HG03196 (cell line): ENCODE results near the gene CAPZB.
A peak's percentile ranks its signal among the peaks of the same experiment; 100 is the strongest.
"Not testable (repeated sequence)": the region's sequence is repeated elsewhere in the genome, so short reads cannot be mapped to it uniquely, and the experiment has no call there.

Experiments
- ATAC-seq: cut with Tn5 transposase; IDR thresholded peaks from one replicate; pipeline ENCODE4 v1.9.1; 2021; ENCODE audit not compliant: unreplicated experiment

Gene CAPZB

GRCh38 chr1:19499887-19500286 is 14.5 kb upstream of the CAPZB start:
- not testable (repeated sequence) for ATAC-seq

- ATAC-seq = not testable (repeated sequence)
Measured at GRCh38 chr1:19497443-19497842, 12.1 kb upstream of the CAPZB start.

GRCh38 chr1:19496527-19496874 is 11.2 kb upstream of the CAPZB start:
- no peak for ATAC-seq

DNA sequence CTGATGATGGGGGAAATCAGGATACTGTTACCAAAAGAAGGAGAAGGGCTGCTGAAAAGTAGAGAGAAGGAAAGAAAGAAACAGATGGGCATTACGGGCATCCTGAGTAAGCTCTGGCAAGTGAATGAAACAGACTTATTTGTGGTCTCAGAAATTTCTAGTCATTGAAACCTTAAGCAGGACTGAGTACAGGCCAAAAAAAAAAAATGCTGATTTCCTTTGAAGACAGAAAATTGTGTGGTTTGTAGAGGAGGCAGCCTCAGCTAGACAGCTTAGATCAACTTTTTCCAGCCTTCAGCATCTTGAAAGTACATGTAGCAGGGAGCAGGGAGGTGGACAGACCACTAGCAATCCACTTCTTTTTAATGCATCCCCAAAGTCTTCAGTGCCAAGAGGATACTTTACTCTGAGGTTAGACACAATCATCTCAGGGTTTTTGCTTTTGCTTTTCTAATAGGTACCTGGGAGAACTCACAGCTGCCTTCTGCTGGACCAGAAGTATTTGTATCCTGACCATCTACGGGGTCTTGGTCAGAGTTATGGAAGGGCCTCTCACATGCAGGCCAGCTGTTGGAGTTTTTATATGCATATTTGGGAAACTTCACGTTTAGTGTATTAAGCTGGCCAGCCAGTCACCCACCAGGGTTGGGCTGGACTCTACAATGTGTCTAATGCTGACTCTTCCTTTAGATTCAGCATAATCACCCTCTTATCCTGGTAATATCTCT is 10.6 kb upstream of the CAPZB start:
- ATAC-seq = no peak

DNA sequence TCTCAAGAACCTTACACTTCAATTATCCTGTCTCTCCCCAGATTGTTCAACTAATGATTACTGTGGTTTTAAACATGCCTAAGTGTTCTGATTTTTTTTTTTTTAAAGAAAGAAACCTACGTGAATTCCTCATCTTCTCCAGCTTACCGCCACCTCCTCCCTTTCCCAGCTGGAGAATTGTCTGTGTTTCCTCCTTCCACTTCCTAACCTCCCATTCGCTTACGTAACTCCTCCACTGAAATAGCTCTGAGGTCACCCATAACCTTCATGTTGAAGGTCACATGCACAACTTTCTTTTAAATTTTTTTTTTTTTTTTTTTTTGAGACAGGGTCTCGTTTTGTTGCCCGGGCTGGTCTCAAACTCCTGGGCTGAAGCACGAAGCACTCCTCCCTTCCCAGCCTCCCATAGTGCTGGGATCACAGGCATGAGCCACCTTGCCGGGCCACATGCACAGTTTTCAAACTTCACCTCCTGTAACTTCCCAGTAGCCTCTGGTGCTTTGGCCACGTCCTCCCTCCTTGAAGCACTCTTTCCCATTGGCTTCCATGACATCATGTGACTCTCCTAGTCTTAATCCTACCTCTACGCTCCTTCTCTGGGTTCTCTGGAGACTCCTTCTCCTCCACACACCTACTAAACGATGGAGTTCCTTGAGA is 9.8 kb upstream of the CAPZB start:
- ATAC-seq = no peak

DNA sequence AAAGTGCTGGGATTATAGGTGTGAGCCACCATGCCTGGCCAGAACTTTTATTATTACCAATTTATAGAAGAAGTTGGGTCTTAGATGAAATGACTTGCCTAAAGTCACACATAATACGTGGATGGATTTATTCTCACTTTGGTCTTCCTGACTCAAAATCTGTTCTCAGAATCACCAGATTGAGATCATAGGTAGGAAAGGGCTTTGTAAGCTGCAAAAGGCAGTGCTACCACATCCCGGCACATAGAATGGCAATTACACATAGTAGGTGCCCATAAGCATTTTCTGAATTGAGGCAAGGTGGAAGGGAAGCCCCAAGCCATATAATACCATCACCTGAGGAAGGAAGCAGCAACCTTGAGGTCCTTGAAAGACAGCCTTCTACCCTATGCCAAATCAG is 8.2 kb upstream of the CAPZB start:
- ATAC-seq = no peak

DNA sequence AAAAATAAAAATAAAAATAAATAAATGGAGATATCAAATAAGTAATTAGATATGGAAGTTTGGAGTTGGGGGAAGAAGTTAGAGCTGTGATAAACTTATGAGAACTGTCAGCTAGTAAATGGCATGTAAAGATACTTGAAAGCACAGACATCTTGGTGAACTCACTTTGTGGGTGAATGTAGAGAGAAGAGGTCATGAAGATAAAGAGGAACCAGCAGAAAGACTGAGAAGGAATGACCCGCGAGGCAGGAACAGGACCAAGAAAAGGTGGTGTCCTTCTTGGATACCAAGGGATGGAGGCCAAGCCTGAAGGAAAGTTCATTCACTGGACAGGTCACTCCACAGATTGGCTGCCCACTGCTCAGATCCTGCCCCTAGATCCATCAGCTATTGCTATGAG is 4.7 kb upstream of the CAPZB start:
- ATAC-seq = no peak

- ATAC-seq = no peak
Measured at GRCh38 chr1:19488136-19488535, 2.8 kb upstream of the CAPZB start.

- peak; percentile 17 for ATAC-seq
Measured at GRCh38 chr1:19484798-19485361, 459 bp downstream of the CAPZB start.

GRCh38 chr1:19484338-19484797 is 971 bp downstream of the CAPZB start:
- no peak for ATAC-seq

DNA sequence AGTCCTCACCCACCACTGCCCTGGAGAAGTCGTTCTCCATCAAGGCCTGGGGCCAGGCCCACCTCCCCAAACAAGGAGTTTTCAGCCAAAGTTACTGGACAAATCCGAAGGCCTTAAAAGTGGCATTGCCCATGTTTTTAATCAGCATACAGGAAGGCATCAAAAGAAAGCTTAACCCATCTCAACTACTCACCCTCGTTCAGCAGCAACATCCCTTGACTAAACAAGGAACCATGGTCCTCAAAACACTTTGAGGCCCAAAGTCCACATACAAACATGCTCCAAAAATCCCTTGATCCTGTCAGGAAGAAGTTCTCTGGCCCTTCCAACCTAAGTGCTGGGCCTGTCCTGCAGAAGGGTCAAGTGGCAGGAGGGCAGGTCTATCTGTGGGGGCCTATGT is 1.6 kb downstream of the CAPZB start:
- ATAC-seq = no peak

DNA sequence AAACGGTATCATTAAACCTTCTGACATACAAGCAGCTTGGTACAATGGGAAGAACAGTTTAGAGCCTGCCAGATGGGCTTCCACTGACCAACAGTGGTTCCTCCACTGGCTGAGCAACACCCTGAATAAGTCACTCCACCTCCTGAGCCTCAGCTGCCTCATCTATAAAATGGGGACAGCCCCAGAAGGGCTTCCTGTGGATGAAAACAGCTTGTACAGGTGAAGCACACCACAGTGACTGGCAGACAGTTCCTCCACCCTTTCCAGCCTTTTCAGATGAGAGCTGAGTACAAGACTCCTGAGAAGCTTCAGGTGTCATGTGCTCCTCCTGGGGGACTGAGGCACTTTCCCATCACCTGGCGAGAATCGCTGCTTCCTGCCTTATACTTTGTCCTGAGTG is 2.1 kb downstream of the CAPZB start:
- ATAC-seq = no peak

DNA sequence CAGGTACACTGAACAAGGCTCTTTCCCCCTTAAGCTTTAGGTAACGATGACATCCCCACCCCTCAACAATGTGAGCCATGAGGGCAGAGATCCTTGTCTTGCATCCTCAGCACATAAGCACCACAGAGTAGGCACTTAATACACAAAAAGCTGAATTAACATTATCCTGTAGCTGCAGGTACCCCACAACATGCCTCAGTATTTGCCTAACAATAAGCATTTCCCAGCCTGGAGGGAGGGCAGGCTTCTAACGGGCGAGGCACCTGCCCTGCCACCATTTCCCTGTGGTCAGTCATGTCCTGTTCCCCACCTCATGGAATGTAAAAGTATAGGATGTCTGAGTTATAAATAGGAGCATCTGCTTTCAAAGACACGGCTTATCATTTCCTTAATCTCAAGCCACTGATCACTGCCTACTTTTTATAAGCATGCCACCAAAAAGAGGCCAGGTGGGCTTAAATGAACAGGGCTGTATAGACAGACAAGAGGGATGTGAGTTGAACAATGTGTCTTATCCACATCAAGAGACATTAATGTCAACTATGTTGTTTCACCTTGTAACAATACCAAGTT is 3.4 kb downstream of the CAPZB start:
- ATAC-seq = no peak

- no peak for ATAC-seq
Measured at GRCh38 chr1:19480282-19480681, 5.1 kb downstream of the CAPZB start.

DNA sequence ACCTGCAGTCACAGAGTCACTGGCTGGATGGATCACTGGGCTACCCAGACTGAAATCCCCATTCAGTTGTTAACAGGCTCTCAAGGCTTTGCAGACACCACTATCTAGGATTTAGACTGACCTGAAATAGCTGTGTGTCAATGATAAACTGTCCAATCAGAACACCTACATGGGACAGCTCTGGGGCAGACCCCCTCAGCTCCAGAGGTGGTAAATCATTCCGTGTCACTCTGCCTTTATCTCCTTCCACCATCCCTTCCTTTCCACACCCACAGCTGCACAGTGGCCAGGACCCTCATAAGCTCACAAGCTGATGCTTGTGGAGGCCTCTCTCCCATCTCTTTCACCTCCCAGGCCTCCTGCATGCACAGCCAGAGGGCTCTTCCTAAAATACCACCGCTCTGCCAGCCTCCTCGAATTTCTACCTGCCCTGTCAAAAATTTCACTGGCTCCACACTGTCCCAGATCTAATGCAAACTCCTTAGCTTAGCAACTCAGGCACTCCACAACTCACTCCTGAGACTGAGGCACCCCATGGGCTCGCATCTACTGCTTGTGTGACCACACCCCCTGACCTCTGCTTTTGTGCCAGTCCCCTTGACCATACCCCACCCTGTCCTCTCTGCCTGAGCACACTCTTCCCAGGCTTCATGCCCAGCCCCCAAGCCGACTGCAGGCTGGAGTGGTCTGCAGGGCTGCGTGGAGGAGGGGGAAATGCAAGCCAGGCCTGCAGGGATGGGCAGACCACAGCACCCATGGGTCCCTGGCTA is 5.8 kb downstream of the CAPZB start:
- no peak for ATAC-seq

DNA sequence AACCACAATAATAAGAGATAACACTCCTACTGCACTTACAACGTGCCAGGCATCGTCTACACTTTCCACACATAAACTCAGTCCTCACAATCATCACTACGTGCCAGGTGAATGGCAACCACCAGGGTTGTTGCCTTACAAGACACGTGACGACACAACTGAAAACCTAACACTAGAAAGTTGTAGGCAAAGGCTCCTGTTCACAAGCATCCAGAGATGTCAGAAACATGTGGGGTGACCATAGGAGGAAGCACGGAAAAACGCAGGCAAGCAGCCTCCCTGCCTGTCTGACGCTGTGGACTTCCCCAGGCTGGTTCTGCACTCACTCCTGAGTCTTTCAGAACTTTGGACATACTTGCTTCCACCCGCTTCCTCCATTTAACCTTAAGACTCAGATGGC is 7.0 kb downstream of the CAPZB start:
- ATAC-seq = no peak

DNA sequence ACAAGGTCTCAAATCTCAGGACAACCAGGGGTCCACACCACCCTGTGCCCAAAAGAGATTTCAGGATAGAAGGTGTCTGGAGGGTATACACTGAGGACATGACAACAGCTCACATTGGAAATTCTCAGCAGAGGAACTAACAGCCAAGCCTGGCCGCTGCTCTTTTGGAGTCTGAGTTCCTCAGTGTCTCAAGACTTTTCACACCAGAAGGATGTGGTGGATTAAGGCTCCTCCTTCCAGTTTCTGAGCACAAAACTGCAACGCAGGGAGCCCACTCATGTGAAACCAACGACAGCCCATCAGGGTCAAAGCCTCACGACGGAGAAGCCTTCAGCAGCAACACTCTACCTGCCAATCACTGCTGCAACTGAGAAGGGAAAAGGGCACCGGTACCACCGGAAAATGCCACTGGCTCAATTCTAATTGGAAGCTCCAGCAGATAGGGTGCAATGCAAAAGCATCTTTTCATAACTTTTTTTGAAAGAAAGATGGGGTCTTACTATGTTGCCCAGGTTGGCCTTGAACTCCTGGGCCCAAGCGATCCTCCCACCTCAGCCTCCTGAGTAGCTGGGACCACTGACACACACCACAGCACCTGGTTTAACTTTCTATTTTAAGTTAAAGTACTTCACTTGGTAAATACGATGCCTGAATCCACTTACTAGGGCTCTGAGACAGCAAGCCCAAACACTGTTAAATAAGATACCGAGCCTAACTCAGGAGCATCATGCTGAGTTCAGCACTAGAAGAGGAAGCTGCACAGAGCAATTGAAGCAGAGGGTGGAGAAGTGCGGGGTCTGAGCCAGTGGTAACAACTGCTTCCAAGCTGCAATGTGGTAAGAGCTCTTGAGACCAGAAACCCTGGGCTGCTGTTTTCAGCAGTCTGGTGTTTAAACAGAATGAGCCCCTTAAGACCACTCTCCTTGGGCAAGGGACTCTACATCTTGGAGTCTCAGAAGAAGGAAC is 7.8 kb downstream of the CAPZB start:
- peak; percentile 42 for ATAC-seq

DNA sequence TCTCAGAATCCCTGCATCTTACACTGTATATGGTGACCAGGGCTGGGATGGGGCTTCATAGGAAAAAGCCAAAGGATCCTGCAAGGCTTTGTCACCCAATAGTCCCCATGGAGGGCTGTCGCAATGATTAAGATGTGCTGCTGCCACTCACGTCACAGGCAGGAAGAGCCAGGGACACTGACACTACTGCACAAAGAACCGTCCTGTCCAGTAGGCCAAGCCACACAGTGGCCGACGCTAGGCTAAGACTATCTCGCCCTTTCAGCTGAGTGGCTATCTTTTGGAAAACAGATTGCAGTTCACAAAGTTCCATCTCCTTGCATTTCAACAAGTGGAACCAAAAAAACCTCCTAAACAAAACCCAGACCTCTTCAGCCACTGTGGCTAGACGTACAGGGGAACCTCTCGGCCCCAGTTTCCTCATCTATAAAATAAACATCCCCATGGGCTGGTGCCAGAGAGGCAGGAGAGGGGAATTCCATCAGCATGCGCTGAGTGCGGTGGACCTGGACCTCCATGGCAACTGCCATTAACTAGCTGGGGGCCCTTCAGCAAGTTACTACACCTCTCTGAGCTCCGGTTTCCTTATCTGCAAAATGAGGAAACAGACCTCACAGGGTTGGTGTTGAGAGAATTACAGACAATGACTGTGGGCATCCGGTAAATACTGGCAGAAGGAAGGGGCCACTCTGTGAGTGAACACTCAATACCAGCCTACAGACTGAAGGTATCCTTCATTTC is 8.7 kb downstream of the CAPZB start:
- ATAC-seq = peak; percentile 49

- ATAC-seq = no peak
Measured at GRCh38 chr1:19475296-19475695, 10.0 kb downstream of the CAPZB start.

DNA sequence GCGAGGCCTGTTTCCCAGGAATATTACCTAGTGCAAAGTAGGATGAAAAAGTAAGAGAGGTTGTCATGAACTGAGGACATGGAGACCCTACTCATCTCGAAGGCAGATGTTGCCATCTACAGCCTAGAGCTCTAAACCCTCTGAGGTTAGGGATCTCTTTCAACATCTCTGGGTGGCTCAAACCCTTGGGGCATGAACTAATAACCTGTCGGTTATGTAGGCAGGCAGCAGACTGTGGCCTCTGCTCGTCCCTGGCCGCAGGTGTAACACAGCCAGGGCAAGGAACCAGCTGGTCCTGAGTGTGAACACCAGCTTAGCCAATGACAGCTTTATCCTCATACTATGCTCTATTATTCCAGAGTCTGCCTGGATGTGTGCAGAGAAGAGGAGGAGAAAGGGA is 13.2 kb downstream of the CAPZB start:
- ATAC-seq = no peak
